HCT116 (cell line): ENCODE measurements around the gene EBLN2. TPM values are rescaled to one million over a fixed set of nuclear protein-coding genes. Genes with fewer than 3 reads are reported as not detected.

Experiments
- ATAC-seq: fragments of 200-7000 bp; cut with Tn5 transposase; 2 replicates; pipeline ENCODE4 v1.9.1; 2020; ENCODE audit warnings: mild to moderate bottlenecking, moderate library complexity
- BruUV-seq: library from RNA; stranded (reverse); fragments of 400-500 nt; replicated peaks from 2 replicates; lab custom pipeline; 2021; lab: Mats Ljungman, UMichigan
- CTCF ChIA-PET: fragments of 300-600 bp; sonication (Branson Sonifier 250); formaldehyde crosslinking; loops from one replicate; lab custom pipeline; 2021; ENCODE audit warnings: antibody characterized with exemption; lab: Charles Lee
- POLR2A ChIA-PET: fragments of 300-600, 350-600 bp; sonication (Branson Sonifier 250); formaldehyde crosslinking; loops from one replicate; lab custom pipeline; 2021; ENCODE audit warnings: antibody characterized with exemption; lab: Charles Lee
- RAD21 ChIA-PET, 2 experiments: fragments of 300-600 bp; sonication (Branson Sonifier 250); formaldehyde crosslinking; loops; one replicate each; lab custom pipeline; 2023; ENCODE audit warnings: low total read pairs in 2 of 2; ENCODE audit not compliant: uncharacterized antibody in 2 of 2, unreplicated experiment in 2 of 2, low non-redundant PET in 1 of 2; lab: Charles Lee
- DNase-seq: peaks from one replicate; pipeline ENCODE4 v3.0.0-alpha.2; 2010; ENCODE audit warnings: low read depth, low spot score
- H2AFZ ChIP-seq: fragments of 200-600 bp; shearing (Covaris generic), sonication (generic); 2 replicates; pipeline ENCODE4 v1.6.1; 2017; ENCODE audit warnings: low read depth, mixed run types, mixed read lengths, antibody characterized with exemption, low read length; ENCODE audit not compliant: poor library complexity, severe bottlenecking
- H3K27ac ChIP-seq: 2 replicates; pipeline ENCODE4 v1.5.1; 2012; ENCODE audit warnings: low read depth, low read length
- H3K27me3 ChIP-seq: fragments of 200-600 bp; sonication (generic); 2 replicates; pipeline ENCODE4 v1.6.1; 2016; ENCODE audit warnings: mixed run types, low read length, mixed read lengths; ENCODE audit not compliant: insufficient read depth
- H3K36me3 ChIP-seq, 2 experiments: fragments of 200-500 bp in 1 of 2; fragments of 200-600 bp in 1 of 2; sonication (Bioruptor generic) in 1 of 2; sonication (generic) in 1 of 2; 2 replicates each; pipeline versions ENCODE4 v1.5.1 to v1.6.1; 2014 to 2016; ENCODE audit warnings: low read length in 2 of 2, inconsistent platforms in 1 of 2, mixed read lengths in 1 of 2, mixed run types in 1 of 2; ENCODE audit not compliant: insufficient read depth in 2 of 2, control insufficient read depth in 1 of 2
- H3K4me1 ChIP-seq, 2 experiments: fragments of 200-600 bp in 1 of 2; sonication (generic) in 1 of 2; 2 replicates each; pipeline versions ENCODE4 v1.5.1 to v1.6.1; 2012 to 2017; ENCODE audit warnings: low read length in 2 of 2, inconsistent platforms in 1 of 2, mild to moderate bottlenecking in 1 of 2, mixed read lengths in 1 of 2, mixed run types in 1 of 2, moderate library complexity in 1 of 2; ENCODE audit not compliant: insufficient read depth in 2 of 2, control insufficient read depth in 1 of 2
- H3K4me2 ChIP-seq: fragments of 200-600 bp; sonication (generic); 2 replicates; pipeline ENCODE4 v1.6.1; 2017; ENCODE audit warnings: mixed run types, low read length, mixed read lengths
- H3K4me3 ChIP-seq, 2 experiments: fragments of 200-600 bp in 1 of 2; sonication (generic) in 1 of 2; replicated peaks in 1 of 2; 2 replicates each; pipeline ENCODE4 v1.5.1; 2011 to 2016; ENCODE audit warnings: low read length in 2 of 2, control low read depth in 1 of 2, low read depth in 1 of 2, mild to moderate bottlenecking in 1 of 2, mixed read lengths in 1 of 2, mixed run types in 1 of 2
- H3K79me2 ChIP-seq: fragments of 200-600 bp; sonication (generic); 2 replicates; pipeline ENCODE4 v1.6.1; 2017; ENCODE audit warnings: mild to moderate bottlenecking, mixed run types, low read length, moderate library complexity, mixed read lengths; ENCODE audit not compliant: insufficient read depth
- H3K9ac ChIP-seq: fragments of 200-600 bp; sonication (generic); 2 replicates; pipeline ENCODE4 v1.6.1; 2016; ENCODE audit warnings: low read length, mixed read lengths
- H3K9me2 ChIP-seq: fragments of 200-600 bp; sonication (generic), shearing (Covaris generic); 2 replicates; pipeline ENCODE4 v1.6.1; 2017; ENCODE audit warnings: mixed run types, mild to moderate bottlenecking, moderate library complexity; ENCODE audit not compliant: insufficient read depth
- H3K9me3 ChIP-seq, 2 experiments: fragments of 200-500 bp in 1 of 2; fragments of 200-600 bp in 1 of 2; sonication (Bioruptor generic) in 1 of 2; sonication (generic) in 1 of 2; 2 replicates each; pipeline ENCODE4 v1.6.1; 2014 to 2017; ENCODE audit warnings: low read length in 2 of 2, mixed read lengths in 2 of 2, inconsistent platforms in 1 of 2, low read depth in 1 of 2, mild to moderate bottlenecking in 1 of 2, mixed run types in 1 of 2, moderate library complexity in 1 of 2; ENCODE audit not compliant: control insufficient read depth in 1 of 2, insufficient read depth in 1 of 2
- H4K20me1 ChIP-seq: fragments of 200-600 bp; sonication (generic), shearing (Covaris generic); 2 replicates; pipeline ENCODE4 v1.6.1; 2017; ENCODE audit warnings: mixed run types, mild to moderate bottlenecking, moderate library complexity; ENCODE audit not compliant: insufficient read depth
- CBX3 ChIP-seq: IDR thresholded peaks from 2 replicates; pipeline ENCODE4 v1.6.1; 2012; ENCODE audit warnings: low read depth
- CEBPB ChIP-seq: IDR thresholded peaks from 2 replicates; pipeline ENCODE4 v1.6.1; 2012; ENCODE audit warnings: low read depth
- EGR1 ChIP-seq: IDR thresholded peaks from 2 replicates; pipeline ENCODE4 v1.6.1; 2012; ENCODE audit warnings: low read depth
- ELF1 ChIP-seq: IDR thresholded peaks from 2 replicates; pipeline ENCODE4 v1.6.1; 2012; ENCODE audit warnings: low read depth, borderline replicate concordance
- EZH2 ChIP-seq: fragments of 200-600 bp; sonication (generic); IDR thresholded peaks from 2 replicates; pipeline ENCODE4 v1.6.1; 2017; ENCODE audit warnings: antibody characterized with exemption, mixed run types
- EZH2phosphoT487 ChIP-seq: fragments of 200-600 bp; IDR thresholded peaks from 2 replicates; pipeline ENCODE4 v1.6.1; 2018; ENCODE audit warnings: antibody characterized with exemption, borderline replicate concordance
- FOSL1 ChIP-seq: IDR thresholded peaks from 2 replicates; pipeline ENCODE4 v1.6.1; 2012; ENCODE audit warnings: low read depth
- JUND ChIP-seq: IDR thresholded peaks from 2 replicates; pipeline ENCODE4 v1.6.1; 2012
- MAX ChIP-seq: IDR thresholded peaks from 2 replicates; pipeline ENCODE4 v1.6.1; 2012
- RAD21 ChIP-seq: IDR thresholded peaks from 2 replicates; pipeline ENCODE4 v1.6.1; 2012; ENCODE audit warnings: low read depth, mild to moderate bottlenecking
- REST ChIP-seq: IDR thresholded peaks from 2 replicates; pipeline ENCODE4 v1.6.1; 2012; ENCODE audit warnings: low read depth
- SIN3A ChIP-seq: IDR thresholded peaks from 2 replicates; pipeline ENCODE4 v1.6.1; 2012; ENCODE audit warnings: low read depth
- SP1 ChIP-seq: IDR thresholded peaks from 2 replicates; pipeline ENCODE4 v1.6.1; 2012; ENCODE audit warnings: low read depth
- TCF7L2 ChIP-seq: IDR thresholded peaks from 2 replicates; pipeline ENCODE4 v1.7.0; 2011; ENCODE audit warnings: borderline replicate concordance, inconsistent platforms; ENCODE audit not compliant: insufficient read depth, insufficient read length; ENCODE audit errors: extremely low read depth
- YY1 ChIP-seq: IDR thresholded peaks from 2 replicates; pipeline ENCODE4 v1.6.1; 2011; ENCODE audit warnings: low read length, low read depth, moderate library complexity, mild to moderate bottlenecking; ENCODE audit not compliant: insufficient replicate concordance; ENCODE audit errors: extremely low read depth
- ZFX ChIP-seq: fragments of 450-650 bp; IDR thresholded peaks from 2 replicates; pipeline ENCODE4 v1.6.1; 2017
- ZNF274 ChIP-seq: fragments of 200-500 bp; sonication (Bioruptor generic); IDR thresholded peaks from 2 replicates; pipeline ENCODE4 v1.6.1; 2014; ENCODE audit warnings: mild to moderate bottlenecking, low read depth, low read length, inconsistent platforms
- intact Hi-C: fragments of 100-400 bp; cut with micrococcal nuclease; formaldehyde crosslinking; loops from 2 replicates; pipeline ENCODE4 v1.10.0; 2022
- total RNA-seq: library from RNA; stranded (reverse); gene quantifications from one replicate; pipeline ENCODE4 v1.2.1, GENCODE V29; 2021; ENCODE audit not compliant: unreplicated experiment
- TF ChIP-seq, protein P1 (sequence below), 3 experiments: fragments of 200-600 bp in 1 of 3; sonication (generic) in 1 of 3; IDR thresholded peaks in 2 of 3; conservative IDR thresholded peaks in 1 of 3; 2 replicates each; pipeline ENCODE4 v1.5.1; 2012 to 2017; ENCODE audit warnings: low read depth in 2 of 3, low read length in 2 of 3, antibody characterized with exemption in 1 of 3, borderline replicate concordance in 1 of 3, control low read depth in 1 of 3, mild to moderate bottlenecking in 1 of 3, mixed read lengths in 1 of 3, mixed run types in 1 of 3, moderate library complexity in 1 of 3; ENCODE audit not compliant: insufficient read depth in 1 of 3
- TF ChIP-seq, protein P2 (sequence below): IDR thresholded peaks from 2 replicates; pipeline ENCODE4 v1.6.1; 2012

Gene EBLN2
- total RNA-seq, 1 experiment from 2014 or later, result 5.1 TPM

- Histone ChIP-seq H3K9me2 (no peaks in the 10 kb centered on the region), H3K79me2 (no peaks in the 10 kb centered on the region), H3K27ac (no peak overlapping the region), H4K20me1 (no peaks in the 10 kb centered on the region), H3K9me3 (no peaks in the 10 kb centered on the region), H3K36me3 (no peaks in the 10 kb centered on the region), H3K27me3 (no peaks in the 10 kb centered on the region), H3K4me1 (no peaks in the 10 kb centered on the region), H3K4me2 (no peak overlapping the region), H2AFZ (no peak overlapping the region), H3K4me3 (no peak overlapping the region), H3K9ac (no peak overlapping the region)
- intact Hi-C loops, result no loop called here
- ChIA-PET RAD21 (no interaction called here), CTCF (interaction anchor here (0.7 kb wide), 1 partner anchor 17 kb away, joined by 3 read pairs; no protein-coding TSS in a partner anchor), POLR2A (no interaction called here)
- no peak for TF ChIP-seq EZH2
- TF ChIP-seq, protein P1, sequence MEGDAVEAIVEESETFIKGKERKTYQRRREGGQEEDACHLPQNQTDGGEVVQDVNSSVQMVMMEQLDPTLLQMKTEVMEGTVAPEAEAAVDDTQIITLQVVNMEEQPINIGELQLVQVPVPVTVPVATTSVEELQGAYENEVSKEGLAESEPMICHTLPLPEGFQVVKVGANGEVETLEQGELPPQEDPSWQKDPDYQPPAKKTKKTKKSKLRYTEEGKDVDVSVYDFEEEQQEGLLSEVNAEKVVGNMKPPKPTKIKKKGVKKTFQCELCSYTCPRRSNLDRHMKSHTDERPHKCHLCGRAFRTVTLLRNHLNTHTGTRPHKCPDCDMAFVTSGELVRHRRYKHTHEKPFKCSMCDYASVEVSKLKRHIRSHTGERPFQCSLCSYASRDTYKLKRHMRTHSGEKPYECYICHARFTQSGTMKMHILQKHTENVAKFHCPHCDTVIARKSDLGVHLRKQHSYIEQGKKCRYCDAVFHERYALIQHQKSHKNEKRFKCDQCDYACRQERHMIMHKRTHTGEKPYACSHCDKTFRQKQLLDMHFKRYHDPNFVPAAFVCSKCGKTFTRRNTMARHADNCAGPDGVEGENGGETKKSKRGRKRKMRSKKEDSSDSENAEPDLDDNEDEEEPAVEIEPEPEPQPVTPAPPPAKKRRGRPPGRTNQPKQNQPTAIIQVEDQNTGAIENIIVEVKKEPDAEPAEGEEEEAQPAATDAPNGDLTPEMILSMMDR (IDR thresholded peaks at IDR 0.05 in 2 of 3, conservative IDR thresholded peaks at IDR 0.05 in 1 of 3; ENCODE audit: borderline replicate concordance in 1 of 3, insufficient read depth in 1 of 3, low read depth in 2 of 3, low read length in 2 of 3), result no peak
- no peak for TF ChIP-seq EZH2phosphoT487
- no peak for TF ChIP-seq RAD21
- no peak for TF ChIP-seq ELF1
- TF ChIP-seq EGR1, result no peak
- no peak for TF ChIP-seq TCF7L2
- no peak for TF ChIP-seq REST
- TF ChIP-seq JUND, result no peak
- no peak for TF ChIP-seq SP1
- TF ChIP-seq SIN3A, result no peak
- no peak for TF ChIP-seq MAX
- no peak for TF ChIP-seq CEBPB
- TF ChIP-seq, protein P2, sequence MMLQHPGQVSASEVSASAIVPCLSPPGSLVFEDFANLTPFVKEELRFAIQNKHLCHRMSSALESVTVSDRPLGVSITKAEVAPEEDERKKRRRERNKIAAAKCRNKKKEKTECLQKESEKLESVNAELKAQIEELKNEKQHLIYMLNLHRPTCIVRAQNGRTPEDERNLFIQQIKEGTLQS, result no peak
- TF ChIP-seq FOSL1, result no peak
- TF ChIP-seq CBX3, result no peak
- no peak for TF ChIP-seq YY1
- no peak for TF ChIP-seq ZFX
- no peak for TF ChIP-seq ZNF274
- BruUV-seq, result no TSS peak
- ATAC-seq (no peak), DNase-seq (no peak)
Observed at GRCh38 chr3:73073091-73073707, 11.7 kb downstream of the EBLN2 start.
